MCF 10A (cell line): ENCODE measurements around the gene HELZ. TPM values are rescaled to one million over a fixed set of nuclear protein-coding genes. Genes with fewer than 3 reads are reported as not detected.
"Not testable (repeated sequence)": the region's sequence is repeated elsewhere in the genome, so short reads cannot be mapped to it uniquely, and the experiment has no call there.

Experiments used
- BruUV-seq: library from RNA; stranded (reverse); fragments of 400-500 nt; replicated peaks from 2 replicates; lab custom pipeline; 2021; lab: Mats Ljungman, UMichigan
- CTCF ChIA-PET: fragments of 300-600 bp; sonication (Branson Sonifier 250); formaldehyde crosslinking; extraction: SDS; loops from one replicate; lab custom pipeline; 2021; ENCODE audit warnings: antibody characterized with exemption, inconsistent platforms; lab: Yijun Ruan, JAX
- POLR2A ChIA-PET: fragments of 300-600, 350-650 bp; sonication (Branson Sonifier 250); formaldehyde crosslinking; extraction: SDS; loops from one replicate; lab custom pipeline; 2020; ENCODE audit warnings: antibody characterized with exemption, inconsistent platforms; lab: Yijun Ruan, JAX
- DNase-seq: peaks from one replicate; pipeline ENCODE4 v3.0.0-alpha.2; 2018; ENCODE audit not compliant: unreplicated experiment
- H3K27ac Mint-ChIP-seq: one replicate; pipeline ENCODE4 v1.8.0; 2022; ENCODE audit warnings: mild to moderate bottlenecking, low read depth, mixed read lengths; ENCODE audit not compliant: unreplicated experiment
- H3K27me3 Mint-ChIP-seq: one replicate; pipeline ENCODE4 v1.8.0; 2022; ENCODE audit warnings: mixed read lengths; ENCODE audit not compliant: insufficient read depth, unreplicated experiment
- H3K36me3 Mint-ChIP-seq: one replicate; pipeline ENCODE4 v1.8.0; 2022; ENCODE audit warnings: mild to moderate bottlenecking, moderate library complexity, mixed read lengths; ENCODE audit not compliant: insufficient read depth, unreplicated experiment
- H3K4me1 Mint-ChIP-seq: one replicate; pipeline ENCODE4 v1.8.0; 2022; ENCODE audit warnings: mixed read lengths; ENCODE audit not compliant: insufficient read depth, unreplicated experiment
- H3K4me3 Mint-ChIP-seq: one replicate; pipeline ENCODE4 v1.8.0; 2022; ENCODE audit warnings: mild to moderate bottlenecking, moderate library complexity, mixed read lengths; ENCODE audit not compliant: unreplicated experiment
- H3K9me3 Mint-ChIP-seq: one replicate; pipeline ENCODE4 v1.8.0; 2022; ENCODE audit warnings: mixed read lengths; ENCODE audit not compliant: unreplicated experiment
- CTCF ChIP-seq: fragments of 200-600 bp; IDR thresholded peaks from one replicate; pipeline ENCODE4 v1.8.0; 2022; ENCODE audit warnings: antibody characterized with exemption, mild to moderate bottlenecking; ENCODE audit not compliant: unreplicated experiment
- intact Hi-C: fragments of 100-400 bp; cut with micrococcal nuclease; formaldehyde crosslinking; loops from 2 replicates; pipeline ENCODE4 v1.14.1; 2022
- total RNA-seq: library from RNA; stranded (reverse); gene quantifications from 2 replicates; pipeline ENCODE4 v1.2.3, GENCODE V29; 2022

Gene HELZ
- total RNA-seq, 1 experiment from 2014 or later = 71.7 TPM

DNA sequence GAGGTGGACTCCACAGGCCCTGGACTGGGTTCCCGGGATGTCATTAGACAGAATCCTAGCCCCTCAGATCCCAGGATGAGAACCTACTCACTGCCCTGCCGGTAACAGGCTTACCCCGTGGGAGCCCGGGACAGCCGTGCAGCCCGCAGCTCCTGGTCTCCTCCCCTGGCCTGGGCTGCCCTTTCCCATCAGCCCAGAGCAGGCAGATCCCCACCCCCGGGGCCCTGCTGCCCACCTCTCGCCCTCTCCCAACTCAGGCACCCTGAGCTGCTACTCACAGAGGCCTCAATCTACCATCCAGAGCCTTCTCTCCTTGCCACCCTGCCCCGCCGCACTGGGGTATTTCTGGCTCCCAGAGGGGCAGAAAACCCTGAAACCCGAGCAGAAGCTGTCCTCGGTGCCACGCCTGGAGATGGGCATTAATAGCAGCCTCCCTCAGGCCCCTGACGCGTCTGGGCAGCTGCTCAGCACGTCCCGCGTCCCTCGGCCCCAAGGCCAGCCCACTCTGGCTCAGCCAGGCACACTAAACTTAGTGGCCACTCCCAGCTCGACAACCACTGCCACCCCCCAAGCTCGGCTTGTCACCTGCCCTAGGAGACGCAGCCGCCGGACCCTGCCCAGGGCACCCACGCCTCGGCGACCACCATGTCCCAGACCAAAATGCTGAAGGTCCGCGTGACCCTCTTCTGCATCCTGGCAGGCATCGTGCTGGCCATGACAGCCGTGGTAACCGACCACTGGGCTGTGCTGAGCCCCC is 200.8 kb downstream of the HELZ start, which contains the start of gene CACNG1:
Gene CACNG1 (plus strand): TSS at position 539 of the 757 bp plus-strand sequence. CDS start 107 bp downstream, at position 646.
- ChIA-PET POLR2A (no interaction called here), CTCF (interaction anchor here (1.1 kb wide), 1 partner anchor 24 kb away, joined by 3 read pairs; no protein-coding TSS in a partner anchor)
- TF ChIP-seq CTCF = no peak
- intact Hi-C loops = no loop called here
- peaks cover 14% of the 10 kb centered on the region for H3K4me1 Mint-ChIP-seq
- H3K9me3 Mint-ChIP-seq = peaks cover 21% of the 10 kb centered on the region
- no TSS peak for BruUV-seq
- no peak within 1 kb of the TSS for H3K4me3 Mint-ChIP-seq
- H3K36me3 Mint-ChIP-seq = no peaks in the 10 kb centered on the region
- H3K27me3 Mint-ChIP-seq = peaks cover 9% of the 10 kb centered on the region
- DNase-seq = no peak
- H3K27ac Mint-ChIP-seq = no peak within 1 kb of the TSS

DNA sequence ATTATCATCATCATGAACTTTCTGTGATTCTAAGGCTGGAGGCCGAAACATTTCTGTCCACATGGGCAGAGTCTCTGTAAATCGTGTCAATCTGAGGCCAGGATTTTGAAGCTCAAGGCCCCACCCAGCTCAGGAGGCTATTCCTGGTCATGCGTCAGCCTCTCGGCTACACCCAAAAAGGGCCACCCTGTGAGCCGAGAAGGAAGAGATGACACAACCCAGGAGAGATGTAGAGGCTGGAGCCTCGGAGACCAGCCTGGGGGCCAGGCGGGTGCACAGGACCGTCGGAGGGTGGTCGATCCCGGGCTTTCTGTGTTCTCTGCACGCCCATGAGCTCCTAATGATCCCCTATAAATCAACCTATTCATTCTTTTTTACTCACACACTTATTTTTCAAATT is 201.7 kb downstream of the HELZ start:
- intact Hi-C loops = no loop called here
- TF ChIP-seq CTCF = no peak
- no peak overlapping the region for H3K4me3 Mint-ChIP-seq
- BruUV-seq = no TSS peak
- H3K27me3 Mint-ChIP-seq = peaks cover 16% of the 10 kb centered on the region
- H3K27ac Mint-ChIP-seq = no peak overlapping the region
- ChIA-PET CTCF (interaction anchor here (1.1 kb wide), 1 partner anchor 25 kb away, joined by 3 read pairs; no protein-coding TSS in a partner anchor), POLR2A (interaction anchor here (0.6 kb wide), 1 partner anchor 684 kb away, joined by 3 read pairs; no protein-coding TSS in a partner anchor)
- H3K36me3 Mint-ChIP-seq = no peaks in the 10 kb centered on the region
- peaks cover 14% of the 10 kb centered on the region for H3K4me1 Mint-ChIP-seq
- no peak for DNase-seq
- peaks cover 13% of the 10 kb centered on the region for H3K9me3 Mint-ChIP-seq

DNA sequence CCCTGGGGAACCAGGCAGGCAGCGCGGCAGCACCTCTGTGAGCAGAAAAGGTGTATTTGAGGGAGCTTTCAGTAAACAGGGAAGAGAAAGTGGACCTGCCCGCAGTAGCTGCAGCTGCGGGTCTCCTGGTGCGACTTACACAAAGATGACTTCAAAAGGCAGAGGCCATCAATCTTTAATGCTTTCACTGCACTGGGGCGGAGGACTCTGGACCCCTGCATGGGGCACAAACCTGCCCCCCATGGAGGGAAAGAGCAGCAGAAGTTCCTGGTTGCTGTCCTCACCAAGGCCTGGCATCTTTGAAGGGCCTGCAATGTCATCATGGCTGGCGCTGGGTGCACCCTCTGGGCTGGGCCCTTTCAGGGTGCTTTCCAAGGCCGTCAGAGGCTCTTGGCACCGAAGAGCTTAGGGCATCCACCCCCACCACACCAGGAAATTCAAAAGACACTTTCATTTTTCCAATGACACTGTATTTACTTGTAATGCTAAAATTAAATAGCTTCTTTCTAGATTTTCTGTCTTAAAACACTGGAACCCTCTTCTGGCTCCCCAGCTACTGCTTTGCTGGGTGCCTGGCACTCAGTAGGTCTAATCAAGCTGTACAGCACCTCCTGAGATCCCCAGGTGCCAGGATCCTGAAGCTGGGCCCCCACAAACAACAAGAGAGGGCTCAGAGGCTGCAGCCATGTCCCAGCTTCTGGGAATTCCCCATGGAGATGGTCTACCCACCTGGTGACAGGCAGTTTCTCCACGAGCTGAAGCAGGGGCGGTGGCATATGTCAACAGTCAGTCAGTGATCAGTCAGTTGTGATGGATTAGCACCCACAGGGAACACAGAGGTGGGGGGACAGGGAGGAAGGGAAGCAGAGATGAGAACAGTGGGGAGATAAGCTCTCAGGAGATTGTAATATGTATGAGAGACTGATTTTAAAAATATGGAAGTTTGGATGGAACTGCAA is 202.8 kb downstream of the HELZ start:
- Mint-ChIP-seq H3K27ac (no peak overlapping the region), H3K4me3 (no peak overlapping the region), H3K27me3 (peaks cover 26% of the 10 kb centered on the region), H3K9me3 (peaks cover 13% of the 10 kb centered on the region), H3K4me1 (peaks cover 14% of the 10 kb centered on the region), H3K36me3 (no peaks in the 10 kb centered on the region)
- no peak for TF ChIP-seq CTCF
- intact Hi-C loops = no loop called here
- ChIA-PET POLR2A (no interaction called here), CTCF (no interaction called here)
- no TSS peak for BruUV-seq
- DNase-seq = no peak

DNA sequence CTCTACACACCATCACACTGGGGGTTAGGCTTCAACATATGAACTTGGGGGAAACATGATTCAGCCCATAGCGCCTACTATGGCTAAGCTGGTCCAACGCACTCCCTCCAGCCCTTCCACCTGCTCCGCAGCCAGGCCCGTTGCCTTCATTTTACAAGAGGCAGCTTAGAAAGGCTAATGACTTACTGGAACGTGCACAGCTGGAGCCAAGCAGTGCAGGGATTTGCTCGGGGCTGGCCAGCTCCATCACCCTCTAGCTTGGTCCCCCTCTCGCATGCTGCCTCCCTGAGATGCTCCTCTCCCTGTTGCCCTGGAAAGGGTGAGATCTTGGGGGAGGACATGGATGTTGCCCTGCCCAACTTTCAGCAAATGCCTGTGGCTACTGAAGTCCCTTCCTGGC is 203.5 kb downstream of the HELZ start:
- intact Hi-C loops = no loop called here
- H3K27ac Mint-ChIP-seq = no peak overlapping the region
- peaks cover 33% of the 10 kb centered on the region for H3K27me3 Mint-ChIP-seq
- no peak for TF ChIP-seq CTCF
- BruUV-seq = no TSS peak
- H3K4me3 Mint-ChIP-seq = no peak overlapping the region
- H3K9me3 Mint-ChIP-seq = peaks cover 8% of the 10 kb centered on the region
- ChIA-PET POLR2A (no interaction called here), CTCF (no interaction called here)
- peaks cover 9% of the 10 kb centered on the region for H3K4me1 Mint-ChIP-seq
- H3K36me3 Mint-ChIP-seq = no peaks in the 10 kb centered on the region
- no peak for DNase-seq

GRCh38 chr17:67041119-67041518 is 203.9 kb downstream of the HELZ start:
- BruUV-seq, CTCF ChIA-PET, H3K9me3 Mint-ChIP-seq, intact Hi-C loops, POLR2A ChIA-PET, H3K27ac Mint-ChIP-seq, DNase-seq, H3K4me1 Mint-ChIP-seq, H3K4me3 Mint-ChIP-seq, H3K36me3 Mint-ChIP-seq: not testable (repeated sequence)
- H3K27me3 Mint-ChIP-seq = peaks cover 37% of the 10 kb centered on the region
